GM10266 (cell line): ENCODE data around the gene RBBP9.

ENCODE experiments used
- DNase-seq: peaks from one replicate; pipeline ENCODE4 v3.0.0; 2012; ENCODE audit errors: extremely low spot score
- TF ChIP-seq, protein P1 (sequence below): IDR thresholded peaks from 2 replicates; pipeline ENCODE4 v1.5.1; 2012; ENCODE audit warnings: mild to moderate bottlenecking, low read depth; ENCODE audit not compliant: control insufficient read depth, insufficient read depth; ENCODE audit errors: missing control alignments

The RBBP9 gene

DNA sequence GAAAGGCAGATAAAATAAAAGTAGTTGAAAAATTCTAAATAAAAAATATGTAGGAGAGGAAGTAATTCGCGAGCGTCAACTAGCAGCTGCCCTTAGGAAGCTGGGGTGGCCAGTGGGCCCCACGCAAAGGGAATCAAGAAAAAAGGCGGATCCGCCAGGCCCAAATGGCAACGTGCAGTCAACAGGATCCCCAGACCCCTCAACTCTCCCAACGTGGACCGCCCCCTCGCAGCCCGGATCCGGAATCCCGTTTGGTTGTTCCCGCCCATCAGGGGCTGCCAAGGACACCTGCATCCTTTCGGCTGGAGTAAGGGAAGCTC lies 30.5 kb downstream of the RBBP9 start:
- TF ChIP-seq, protein P1, sequence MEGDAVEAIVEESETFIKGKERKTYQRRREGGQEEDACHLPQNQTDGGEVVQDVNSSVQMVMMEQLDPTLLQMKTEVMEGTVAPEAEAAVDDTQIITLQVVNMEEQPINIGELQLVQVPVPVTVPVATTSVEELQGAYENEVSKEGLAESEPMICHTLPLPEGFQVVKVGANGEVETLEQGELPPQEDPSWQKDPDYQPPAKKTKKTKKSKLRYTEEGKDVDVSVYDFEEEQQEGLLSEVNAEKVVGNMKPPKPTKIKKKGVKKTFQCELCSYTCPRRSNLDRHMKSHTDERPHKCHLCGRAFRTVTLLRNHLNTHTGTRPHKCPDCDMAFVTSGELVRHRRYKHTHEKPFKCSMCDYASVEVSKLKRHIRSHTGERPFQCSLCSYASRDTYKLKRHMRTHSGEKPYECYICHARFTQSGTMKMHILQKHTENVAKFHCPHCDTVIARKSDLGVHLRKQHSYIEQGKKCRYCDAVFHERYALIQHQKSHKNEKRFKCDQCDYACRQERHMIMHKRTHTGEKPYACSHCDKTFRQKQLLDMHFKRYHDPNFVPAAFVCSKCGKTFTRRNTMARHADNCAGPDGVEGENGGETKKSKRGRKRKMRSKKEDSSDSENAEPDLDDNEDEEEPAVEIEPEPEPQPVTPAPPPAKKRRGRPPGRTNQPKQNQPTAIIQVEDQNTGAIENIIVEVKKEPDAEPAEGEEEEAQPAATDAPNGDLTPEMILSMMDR: no peak
- no peak for DNase-seq

DNA sequence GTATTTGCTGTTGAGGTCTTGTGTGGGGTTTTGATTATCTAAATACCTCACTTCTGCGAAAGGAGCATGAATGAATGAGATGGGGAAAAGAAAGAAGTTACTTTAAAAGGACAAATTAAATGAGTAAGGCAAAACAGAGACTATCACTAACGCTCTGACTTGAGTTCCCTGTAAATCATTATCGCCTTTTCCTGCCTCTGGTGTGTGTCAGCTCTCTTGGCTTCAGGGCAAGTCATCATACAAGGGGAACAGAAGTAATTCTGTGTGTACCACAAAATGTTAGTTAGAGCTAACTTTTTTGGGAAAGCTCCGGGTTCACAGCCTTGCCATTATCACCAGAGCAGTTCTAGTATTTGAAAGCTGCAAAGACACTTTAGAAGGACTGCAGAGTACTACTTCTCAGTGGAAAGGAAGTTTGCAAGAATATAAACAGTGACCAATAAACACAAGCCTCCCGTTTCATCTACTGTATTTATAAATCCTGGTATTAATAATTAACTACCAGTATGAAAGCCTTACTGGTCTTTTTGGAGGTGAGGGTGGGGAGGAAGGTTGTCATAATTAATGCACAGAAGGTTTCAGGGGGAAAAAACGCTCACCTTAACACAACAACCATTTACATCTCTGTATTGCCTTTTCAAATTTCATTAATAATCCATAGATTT lies 31.4 kb downstream of the RBBP9 start:
- TF ChIP-seq, protein P1: no peak
- no peak for DNase-seq

- DNase-seq: no peak
- TF ChIP-seq, protein P1: no peak
Measured at GRCh38 chr20:18456600-18456999, 40.4 kb downstream of the RBBP9 start.

DNA sequence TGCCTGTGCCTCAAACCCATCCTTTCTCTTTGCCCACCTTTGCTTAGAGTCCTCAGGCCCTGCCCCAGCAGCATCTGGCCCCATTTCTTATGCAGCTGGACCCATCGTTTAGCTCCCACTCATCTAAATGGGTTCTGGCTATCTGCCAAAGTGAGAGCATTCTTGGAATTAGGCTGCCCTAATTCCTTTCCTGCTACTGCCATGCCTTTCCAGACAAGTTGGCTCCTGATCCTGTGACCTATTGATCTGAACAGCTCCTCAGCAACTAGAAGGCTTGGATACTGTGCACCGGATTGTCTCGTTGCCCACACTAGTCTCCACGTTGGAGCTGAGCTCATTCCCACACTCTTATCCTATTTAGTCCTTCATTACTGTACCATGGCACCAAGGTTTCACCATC lies 53.1 kb downstream of the RBBP9 start:
- TF ChIP-seq, protein P1: no peak
- no peak for DNase-seq

GRCh38 chr20:18440403-18440802 lies 56.6 kb downstream of the RBBP9 start:
- TF ChIP-seq, protein P1: no peak

GRCh38 chr20:18436847-18437246 lies 60.2 kb downstream of the RBBP9 start:
- DNase-seq: no peak
- TF ChIP-seq, protein P1: no peak

More at GRCh38 chr20:18440403-18440802, 56.6 kb downstream of the RBBP9 start:
- no peak for DNase-seq
